Activated T-helper 1 cell treated with anti-CD3 and anti-CD28 coated beads, Interleukin-12 subunit alpha, Interleukin-12 subunit beta, Interleukin-2, Interleukin-4 antibody, amounts not matched to agents 30 ng/mL and 10 ng/mL and 1 ng/mL, durations not matched to agents 14 hours and 24 hours and 36 hours (primary cell): ENCODE measurements around the gene HOXA7. TPM values are rescaled to one million over a fixed set of nuclear protein-coding genes. Genes with fewer than 3 reads are reported as not detected.

Source experiments
- total RNA-seq: library from RNA; stranded (reverse); gene quantifications from 2 replicates; pipeline ENCODE4 v1.2.3, GENCODE V29; 2022

The HOXA7 gene
- total RNA-seq, 1 donor from 2014 or later: not detected

Other genes with a start within 250 kb of the HOXA7 start
- gene HOXA1, start 60.7 kb downstream of the HOXA7 start, total RNA-seq: 0.16 and 0.24 TPM in 2 replicates
- not detected in 2 replicates for gene HOXA2, start 54.0 kb downstream of the HOXA7 start, total RNA-seq
- gene HOXA4, start 25.9 kb downstream of the HOXA7 start, total RNA-seq: not detected in 2 replicates
- gene HOXA5, start 13.0 kb downstream of the HOXA7 start, total RNA-seq: not detected in 2 replicates
- not detected in 2 replicates for gene HOXA6, start 8.9 kb downstream of the HOXA7 start, total RNA-seq
- gene HOXA3, start 4.1 kb downstream of the HOXA7 start, total RNA-seq: not detected in 2 replicates
- not detected in 2 replicates for gene HOXA9, start 8.9 kb upstream of the HOXA7 start, total RNA-seq
- not detected in 2 replicates for gene HOXA10, start 17.6 kb upstream of the HOXA7 start, total RNA-seq
- gene HOXA11, start 28.6 kb upstream of the HOXA7 start, total RNA-seq: not detected in 2 replicates
- not detected in 2 replicates for gene HOXA13, start 43.4 kb upstream of the HOXA7 start, total RNA-seq
- not detected in 2 replicates for gene EVX1, start 86.1 kb upstream of the HOXA7 start, total RNA-seq